HG03442 (cell line): ENCODE data around the gene PTPN4.
"Not testable (repeated sequence)": the region's sequence is repeated elsewhere in the genome, so short reads cannot be mapped to it uniquely, and the experiment has no call there.

Experiments used
- ATAC-seq: cut with Tn5 transposase; IDR thresholded peaks from one replicate; pipeline ENCODE4 v1.9.1; 2021; ENCODE audit warnings: mild to moderate bottlenecking, moderate library complexity; ENCODE audit not compliant: unreplicated experiment

PTPN4 gene

GRCh38 chr2:119764832-119765231 lies 5.1 kb downstream of the PTPN4 start:
- ATAC-seq, result no peak

DNA sequence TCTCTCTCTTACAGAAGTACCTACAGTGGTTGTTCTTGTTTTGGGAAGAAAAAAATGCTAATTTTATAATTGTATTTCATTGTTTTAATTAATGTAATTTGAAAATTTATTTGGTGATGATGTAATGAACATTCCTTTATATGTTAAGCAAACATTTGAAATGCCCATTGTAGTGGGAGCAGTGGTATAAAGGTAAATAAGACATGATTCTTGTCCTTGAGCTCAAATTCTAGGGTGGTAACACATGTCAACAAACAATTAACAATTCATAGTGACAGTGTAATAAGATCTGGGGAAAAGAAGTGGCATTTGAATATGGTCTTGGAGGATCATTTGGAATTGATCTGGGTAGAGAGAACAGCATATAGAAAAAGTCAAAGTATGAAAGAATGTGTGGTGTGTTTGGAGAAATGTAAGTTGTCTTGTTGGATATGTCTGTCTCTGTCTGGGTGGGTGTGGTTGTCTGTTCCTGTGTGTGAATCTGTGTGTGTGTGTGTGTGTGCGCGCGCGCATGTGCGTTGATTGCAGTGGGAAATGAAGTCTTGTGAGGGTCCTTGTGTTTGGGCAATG lies 5.8 kb downstream of the PTPN4 start:
- no peak for ATAC-seq

- ATAC-seq, result no peak
Measured at GRCh38 chr2:119766944-119767343, 7.2 kb downstream of the PTPN4 start.

GRCh38 chr2:119768742-119769141 lies 9.0 kb downstream of the PTPN4 start:
- ATAC-seq, result no peak

GRCh38 chr2:119769645-119770044 lies 9.9 kb downstream of the PTPN4 start:
- no peak for ATAC-seq

DNA sequence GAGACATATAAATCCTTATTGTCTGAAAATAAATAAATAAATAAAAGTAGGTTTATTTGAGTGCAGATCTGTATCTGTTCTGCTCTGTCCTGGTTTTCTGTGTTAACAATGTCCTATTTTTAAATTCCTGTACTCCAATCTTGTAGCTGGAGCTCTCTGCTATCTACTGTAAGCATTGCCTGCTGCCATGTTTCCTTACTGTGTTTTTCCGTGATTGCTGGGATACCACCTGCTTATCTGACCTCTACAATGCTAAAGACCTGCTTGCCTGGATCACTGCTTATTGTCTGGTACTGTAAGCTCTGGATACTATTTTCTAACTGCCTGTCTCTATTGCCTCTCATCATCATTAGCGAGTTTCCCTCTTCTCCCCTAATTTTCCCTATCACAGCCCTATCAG lies 11.6 kb downstream of the PTPN4 start:
- no peak for ATAC-seq

- no peak for ATAC-seq
Measured at GRCh38 chr2:119772128-119772527, 12.4 kb downstream of the PTPN4 start.

DNA sequence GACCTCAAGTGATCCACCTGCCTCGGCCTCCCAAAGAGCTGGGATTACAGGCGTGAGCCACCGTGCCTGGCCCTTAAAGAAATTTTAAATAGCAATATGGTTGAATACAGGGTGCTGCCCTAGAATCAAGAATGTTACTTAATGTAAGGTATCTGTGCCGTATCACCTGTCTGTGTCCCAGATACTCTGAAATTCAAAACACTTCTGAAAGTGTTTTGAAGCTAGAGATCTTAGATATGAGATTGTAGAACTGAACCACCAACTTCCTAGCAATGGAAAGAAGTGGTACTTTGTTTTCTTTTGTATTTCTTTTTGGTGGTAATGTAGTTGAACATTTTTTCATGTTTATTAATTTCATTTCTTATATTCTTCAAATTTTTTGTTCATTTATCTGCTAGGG lies 13.0 kb downstream of the PTPN4 start:
- ATAC-seq, result no peak

DNA sequence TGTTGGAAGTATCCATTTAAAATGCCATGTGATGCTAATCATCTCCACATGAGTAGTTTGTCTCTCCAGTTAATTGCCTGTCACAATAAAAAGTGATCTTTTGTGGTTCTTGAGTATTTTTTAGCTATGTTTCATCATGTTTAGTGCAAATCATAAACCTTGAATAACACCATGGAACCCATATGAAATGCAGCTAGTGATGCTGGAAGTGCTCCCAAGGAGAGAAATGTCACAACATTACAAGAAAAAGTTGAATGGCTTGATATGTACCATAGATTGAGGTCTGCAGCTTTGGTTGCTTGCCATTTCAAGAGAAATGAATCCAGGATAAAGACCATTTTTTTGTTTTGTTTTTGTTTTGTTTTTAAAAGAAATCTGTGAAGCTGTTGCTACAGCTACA lies 14.3 kb downstream of the PTPN4 start:
- ATAC-seq, result no peak

- no peak for ATAC-seq
Measured at GRCh38 chr2:119775102-119775501, 15.4 kb downstream of the PTPN4 start.

DNA sequence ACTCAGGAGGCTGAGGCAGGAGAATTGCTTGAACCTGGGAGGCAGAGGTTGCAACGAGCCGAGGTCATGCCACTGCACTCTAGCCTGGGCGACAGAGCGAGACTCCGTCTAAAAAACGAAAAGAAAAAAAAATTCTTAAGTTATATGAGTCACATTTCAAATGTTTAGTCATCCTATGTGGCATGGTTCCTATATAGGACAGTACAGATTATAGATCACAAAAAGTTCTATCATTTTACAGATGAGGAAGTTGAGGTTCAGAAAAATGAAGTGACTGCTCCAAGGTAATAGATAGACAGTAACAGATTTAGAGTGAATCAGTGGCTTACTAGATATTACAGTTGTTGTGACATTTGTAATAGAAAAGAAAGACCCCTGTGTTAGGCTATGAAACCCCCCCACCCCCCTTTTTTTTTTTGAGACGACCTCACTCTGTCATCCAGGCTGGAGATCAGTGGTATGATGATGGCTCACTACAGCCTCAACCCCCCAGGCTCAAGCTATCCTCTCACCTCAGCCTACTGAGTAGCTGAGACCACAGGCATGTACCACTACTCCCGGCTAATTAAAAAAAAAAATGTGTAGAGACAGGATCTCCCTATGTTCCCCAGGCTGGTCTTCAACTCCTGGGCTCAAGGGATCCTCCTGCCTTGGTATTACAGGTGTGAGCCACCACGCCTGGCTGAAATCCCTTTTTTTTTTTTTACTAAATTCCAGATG lies 22.7 kb downstream of the PTPN4 start:
- no peak for ATAC-seq

- no peak for ATAC-seq
Measured at GRCh38 chr2:119784876-119785275, 25.2 kb downstream of the PTPN4 start.

DNA sequence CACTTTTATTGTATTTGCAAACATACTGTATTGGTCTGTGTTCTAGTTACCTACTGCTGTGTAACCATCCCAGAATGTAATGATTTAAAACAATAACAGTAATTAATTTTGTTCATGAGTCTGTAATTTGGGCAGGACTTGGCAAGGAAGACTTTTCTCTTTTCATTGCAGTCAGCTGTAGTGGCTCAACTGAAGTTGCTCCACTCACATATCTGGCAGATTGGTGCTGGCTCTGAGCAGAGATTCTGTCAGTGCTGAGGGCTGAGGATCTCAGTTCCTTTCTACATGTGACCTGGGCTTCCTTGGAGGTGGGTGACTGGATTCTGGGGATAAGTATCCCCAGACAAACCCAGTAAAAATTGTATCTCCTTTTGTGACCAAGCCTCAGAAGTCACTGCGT lies 26.6 kb downstream of the PTPN4 start:
- ATAC-seq, result no peak

- ATAC-seq, result no peak
Measured at GRCh38 chr2:119788752-119789151, 29.0 kb downstream of the PTPN4 start.

DNA sequence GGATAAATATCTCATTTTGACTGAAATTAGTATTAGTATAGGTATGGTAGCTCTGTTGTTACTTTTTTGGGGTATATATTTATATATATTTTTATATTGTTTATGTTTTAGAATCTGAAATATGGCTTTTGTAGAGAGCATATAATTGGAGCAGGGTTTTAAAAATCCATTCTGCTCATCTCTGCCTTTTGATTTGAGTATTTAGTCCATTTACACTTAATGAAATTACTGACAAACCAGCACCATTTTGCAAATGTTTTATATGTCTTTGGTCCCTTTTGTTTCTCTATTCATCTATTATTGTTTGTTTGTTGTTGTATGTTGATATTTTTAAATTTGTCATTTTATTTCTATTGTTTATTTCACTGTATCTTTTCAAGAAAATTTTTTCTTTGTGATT lies 30.7 kb downstream of the PTPN4 start:
- ATAC-seq, result no peak

- ATAC-seq, result no peak
Measured at GRCh38 chr2:119792907-119793312, 33.2 kb downstream of the PTPN4 start.

- no peak for ATAC-seq
Measured at GRCh38 chr2:119794237-119794636, 34.5 kb downstream of the PTPN4 start.

DNA sequence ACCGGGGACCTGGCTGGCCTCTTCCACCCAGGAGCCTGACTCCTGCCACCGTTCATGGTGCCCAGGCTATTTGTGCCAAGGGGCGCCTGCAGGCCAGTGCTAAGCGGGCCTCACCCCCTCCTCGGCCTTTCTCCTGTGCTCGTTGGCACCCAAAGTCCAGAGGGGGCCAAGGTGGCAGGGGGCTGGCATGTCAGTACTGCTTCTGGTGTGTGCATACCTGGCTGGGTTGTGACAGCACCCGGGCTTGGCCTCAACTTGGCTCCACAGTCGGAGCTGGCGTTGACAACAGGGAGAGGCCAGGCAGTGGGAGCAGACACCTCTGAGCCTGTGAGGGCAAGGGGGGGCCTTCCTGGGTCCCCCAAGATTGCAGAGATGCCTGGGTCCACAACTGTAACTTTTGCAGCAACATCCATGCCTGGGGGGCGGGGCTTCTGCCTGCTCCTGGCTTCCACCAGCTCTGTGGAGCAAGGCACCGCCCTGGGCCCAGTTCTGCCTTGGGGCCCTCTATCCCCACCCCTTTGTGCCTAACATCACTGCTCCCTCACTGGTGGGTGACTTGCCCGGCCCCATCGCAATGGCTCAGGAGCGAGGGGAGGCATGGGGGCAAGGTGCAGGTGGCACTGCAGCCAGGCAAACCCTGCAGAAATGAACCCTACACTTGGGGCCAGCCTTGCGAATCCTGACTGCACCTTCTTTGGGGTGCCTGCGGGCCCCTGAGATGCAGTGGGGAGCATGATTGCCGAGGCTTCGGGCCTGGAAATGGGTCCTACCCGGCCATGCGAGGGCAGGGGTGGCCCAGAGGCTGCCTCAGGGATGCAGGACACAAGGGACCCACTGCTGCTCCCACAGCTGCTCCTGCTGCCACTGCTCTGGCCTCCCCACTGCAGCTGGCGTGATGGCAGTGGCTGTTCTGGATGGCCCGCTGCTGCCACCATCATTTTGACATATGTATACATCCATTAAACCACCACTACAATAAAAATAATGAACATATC lies 35.9 kb downstream of the PTPN4 start:
- no peak for ATAC-seq

GRCh38 chr2:119800376-119800902 lies 40.7 kb downstream of the PTPN4 start:
- ATAC-seq, result no peak

GRCh38 chr2:119801040-119801439 lies 41.3 kb downstream of the PTPN4 start:
- ATAC-seq, result no peak

DNA sequence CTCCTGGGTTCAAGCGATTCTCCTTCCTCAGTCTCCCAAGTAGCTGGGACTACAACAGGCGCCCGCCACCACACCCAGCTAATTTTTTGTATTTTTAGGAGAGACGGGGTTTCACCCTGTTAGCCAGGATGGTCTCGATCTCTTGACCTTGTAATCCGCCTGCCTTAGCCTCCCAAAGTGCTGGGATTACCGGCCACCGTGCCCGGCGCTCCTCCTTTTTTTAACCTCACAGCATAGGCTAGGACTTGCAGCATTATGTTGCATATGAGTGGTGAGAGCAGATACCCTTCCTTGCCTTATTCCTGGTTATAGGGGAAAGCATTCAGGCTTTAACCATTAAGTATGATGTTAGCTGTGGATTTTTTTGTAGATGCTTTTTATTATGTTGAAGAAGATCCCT lies 42.3 kb downstream of the PTPN4 start:
- not testable (repeated sequence) for ATAC-seq
